ENCODE data around the gene OBP2A. TPM values are rescaled to one million over a fixed set of nuclear protein-coding genes. Genes with fewer than 3 reads are reported as not detected.

The OBP2A gene
- total and polyA plus RNA-seq, 2 of the 8 experiments (the other 6 are each of a cell fraction or from before 2014, with no cell fraction given) = not detected

DNA sequence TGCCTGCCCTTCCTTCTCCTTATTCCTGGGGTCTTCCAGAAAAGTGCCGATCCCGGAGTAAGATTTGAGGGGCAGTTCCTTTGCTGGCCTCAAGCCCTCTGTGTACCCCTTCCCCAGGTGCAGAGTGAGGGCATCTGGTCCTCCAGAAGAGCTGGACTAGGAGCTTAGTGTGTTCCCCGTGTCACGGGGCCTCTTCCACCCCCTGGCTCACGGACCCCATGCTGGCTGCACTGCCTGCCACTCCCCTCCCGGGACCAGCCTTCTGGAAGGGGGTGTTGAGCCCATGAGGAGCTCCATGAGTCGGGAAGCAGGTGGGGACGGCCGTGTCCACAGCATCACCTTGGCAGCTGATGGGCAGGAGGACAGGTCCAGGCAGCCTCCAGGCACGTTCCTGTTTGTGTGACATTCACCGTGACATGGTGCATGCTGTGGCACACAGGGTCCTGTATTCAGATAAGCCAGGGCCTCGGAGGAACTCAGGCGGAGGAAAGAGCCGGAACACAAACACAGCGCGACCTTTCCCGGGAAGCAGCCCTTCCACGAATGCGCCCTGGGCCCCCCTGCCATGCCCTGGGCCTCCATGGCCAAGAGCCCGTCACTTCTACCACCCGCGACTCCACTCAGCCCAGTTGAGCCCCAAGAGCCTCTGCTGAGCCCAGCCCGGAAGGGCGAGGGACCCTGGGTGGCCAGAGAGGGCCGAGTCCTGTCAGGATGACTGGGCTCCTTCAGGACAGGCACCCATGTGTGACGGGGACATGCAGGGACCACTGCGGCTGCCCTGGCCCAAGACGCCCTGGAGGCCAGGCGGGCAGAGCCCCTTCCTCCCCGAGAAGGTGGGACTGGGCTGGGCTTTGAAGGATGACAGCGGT, 30.6 kb upstream of the OBP2A start (continued):
- TF ChIP-seq, protein P1, sequence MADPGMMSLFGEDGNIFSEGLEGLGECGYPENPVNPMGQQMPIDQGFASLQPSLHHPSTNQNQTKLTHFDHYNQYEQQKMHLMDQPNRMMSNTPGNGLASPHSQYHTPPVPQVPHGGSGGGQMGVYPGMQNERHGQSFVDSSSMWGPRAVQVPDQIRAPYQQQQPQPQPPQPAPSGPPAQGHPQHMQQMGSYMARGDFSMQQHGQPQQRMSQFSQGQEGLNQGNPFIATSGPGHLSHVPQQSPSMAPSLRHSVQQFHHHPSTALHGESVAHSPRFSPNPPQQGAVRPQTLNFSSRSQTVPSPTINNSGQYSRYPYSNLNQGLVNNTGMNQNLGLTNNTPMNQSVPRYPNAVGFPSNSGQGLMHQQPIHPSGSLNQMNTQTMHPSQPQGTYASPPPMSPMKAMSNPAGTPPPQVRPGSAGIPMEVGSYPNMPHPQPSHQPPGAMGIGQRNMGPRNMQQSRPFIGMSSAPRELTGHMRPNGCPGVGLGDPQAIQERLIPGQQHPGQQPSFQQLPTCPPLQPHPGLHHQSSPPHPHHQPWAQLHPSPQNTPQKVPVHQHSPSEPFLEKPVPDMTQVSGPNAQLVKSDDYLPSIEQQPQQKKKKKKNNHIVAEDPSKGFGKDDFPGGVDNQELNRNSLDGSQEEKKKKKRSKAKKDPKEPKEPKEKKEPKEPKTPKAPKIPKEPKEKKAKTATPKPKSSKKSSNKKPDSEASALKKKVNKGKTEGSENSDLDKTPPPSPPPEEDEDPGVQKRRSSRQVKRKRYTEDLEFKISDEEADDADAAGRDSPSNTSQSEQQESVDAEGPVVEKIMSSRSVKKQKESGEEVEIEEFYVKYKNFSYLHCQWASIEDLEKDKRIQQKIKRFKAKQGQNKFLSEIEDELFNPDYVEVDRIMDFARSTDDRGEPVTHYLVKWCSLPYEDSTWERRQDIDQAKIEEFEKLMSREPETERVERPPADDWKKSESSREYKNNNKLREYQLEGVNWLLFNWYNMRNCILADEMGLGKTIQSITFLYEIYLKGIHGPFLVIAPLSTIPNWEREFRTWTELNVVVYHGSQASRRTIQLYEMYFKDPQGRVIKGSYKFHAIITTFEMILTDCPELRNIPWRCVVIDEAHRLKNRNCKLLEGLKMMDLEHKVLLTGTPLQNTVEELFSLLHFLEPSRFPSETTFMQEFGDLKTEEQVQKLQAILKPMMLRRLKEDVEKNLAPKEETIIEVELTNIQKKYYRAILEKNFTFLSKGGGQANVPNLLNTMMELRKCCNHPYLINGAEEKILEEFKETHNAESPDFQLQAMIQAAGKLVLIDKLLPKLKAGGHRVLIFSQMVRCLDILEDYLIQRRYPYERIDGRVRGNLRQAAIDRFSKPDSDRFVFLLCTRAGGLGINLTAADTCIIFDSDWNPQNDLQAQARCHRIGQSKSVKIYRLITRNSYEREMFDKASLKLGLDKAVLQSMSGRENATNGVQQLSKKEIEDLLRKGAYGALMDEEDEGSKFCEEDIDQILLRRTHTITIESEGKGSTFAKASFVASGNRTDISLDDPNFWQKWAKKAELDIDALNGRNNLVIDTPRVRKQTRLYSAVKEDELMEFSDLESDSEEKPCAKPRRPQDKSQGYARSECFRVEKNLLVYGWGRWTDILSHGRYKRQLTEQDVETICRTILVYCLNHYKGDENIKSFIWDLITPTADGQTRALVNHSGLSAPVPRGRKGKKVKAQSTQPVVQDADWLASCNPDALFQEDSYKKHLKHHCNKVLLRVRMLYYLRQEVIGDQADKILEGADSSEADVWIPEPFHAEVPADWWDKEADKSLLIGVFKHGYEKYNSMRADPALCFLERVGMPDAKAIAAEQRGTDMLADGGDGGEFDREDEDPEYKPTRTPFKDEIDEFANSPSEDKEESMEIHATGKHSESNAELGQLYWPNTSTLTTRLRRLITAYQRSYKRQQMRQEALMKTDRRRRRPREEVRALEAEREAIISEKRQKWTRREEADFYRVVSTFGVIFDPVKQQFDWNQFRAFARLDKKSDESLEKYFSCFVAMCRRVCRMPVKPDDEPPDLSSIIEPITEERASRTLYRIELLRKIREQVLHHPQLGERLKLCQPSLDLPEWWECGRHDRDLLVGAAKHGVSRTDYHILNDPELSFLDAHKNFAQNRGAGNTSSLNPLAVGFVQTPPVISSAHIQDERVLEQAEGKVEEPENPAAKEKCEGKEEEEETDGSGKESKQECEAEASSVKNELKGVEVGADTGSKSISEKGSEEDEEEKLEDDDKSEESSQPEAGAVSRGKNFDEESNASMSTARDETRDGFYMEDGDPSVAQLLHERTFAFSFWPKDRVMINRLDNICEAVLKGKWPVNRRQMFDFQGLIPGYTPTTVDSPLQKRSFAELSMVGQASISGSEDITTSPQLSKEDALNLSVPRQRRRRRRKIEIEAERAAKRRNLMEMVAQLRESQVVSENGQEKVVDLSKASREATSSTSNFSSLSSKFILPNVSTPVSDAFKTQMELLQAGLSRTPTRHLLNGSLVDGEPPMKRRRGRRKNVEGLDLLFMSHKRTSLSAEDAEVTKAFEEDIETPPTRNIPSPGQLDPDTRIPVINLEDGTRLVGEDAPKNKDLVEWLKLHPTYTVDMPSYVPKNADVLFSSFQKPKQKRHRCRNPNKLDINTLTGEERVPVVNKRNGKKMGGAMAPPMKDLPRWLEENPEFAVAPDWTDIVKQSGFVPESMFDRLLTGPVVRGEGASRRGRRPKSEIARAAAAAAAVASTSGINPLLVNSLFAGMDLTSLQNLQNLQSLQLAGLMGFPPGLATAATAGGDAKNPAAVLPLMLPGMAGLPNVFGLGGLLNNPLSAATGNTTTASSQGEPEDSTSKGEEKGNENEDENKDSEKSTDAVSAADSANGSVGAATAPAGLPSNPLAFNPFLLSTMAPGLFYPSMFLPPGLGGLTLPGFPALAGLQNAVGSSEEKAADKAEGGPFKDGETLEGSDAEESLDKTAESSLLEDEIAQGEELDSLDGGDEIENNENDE (IDR thresholded peaks at IDR 0.05; ENCODE audit: insufficient replicate concordance, low read length) = no peak
- TF ChIP-seq, protein P2, sequence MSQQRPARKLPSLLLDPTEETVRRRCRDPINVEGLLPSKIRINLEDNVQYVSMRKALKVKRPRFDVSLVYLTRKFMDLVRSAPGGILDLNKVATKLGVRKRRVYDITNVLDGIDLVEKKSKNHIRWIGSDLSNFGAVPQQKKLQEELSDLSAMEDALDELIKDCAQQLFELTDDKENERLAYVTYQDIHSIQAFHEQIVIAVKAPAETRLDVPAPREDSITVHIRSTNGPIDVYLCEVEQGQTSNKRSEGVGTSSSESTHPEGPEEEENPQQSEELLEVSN (IDR thresholded peaks at IDR 0.05) = no peak
- TF ChIP-seq, protein P3, sequence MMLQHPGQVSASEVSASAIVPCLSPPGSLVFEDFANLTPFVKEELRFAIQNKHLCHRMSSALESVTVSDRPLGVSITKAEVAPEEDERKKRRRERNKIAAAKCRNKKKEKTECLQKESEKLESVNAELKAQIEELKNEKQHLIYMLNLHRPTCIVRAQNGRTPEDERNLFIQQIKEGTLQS (IDR thresholded peaks at IDR 0.05; ENCODE audit: insufficient read depth, low read depth, low read length) = no peak
- no peak for TF ChIP-seq TEAD4 (IDR thresholded peaks at IDR 0.05; ENCODE audit: low read depth, low read length)
- no peak for TF ChIP-seq CTBP2 (IDR thresholded peaks at IDR 0.05; ENCODE audit: borderline replicate concordance, insufficient read depth, insufficient read length, low read length)
- no peak for TF ChIP-seq CBX8 (IDR thresholded peaks at IDR 0.05; ENCODE audit: borderline replicate concordance, low read depth, low read length)

Data from H1 (cell line).